Measurements from ENCODE around the gene CERS2.

CERS2 gene, protein sequence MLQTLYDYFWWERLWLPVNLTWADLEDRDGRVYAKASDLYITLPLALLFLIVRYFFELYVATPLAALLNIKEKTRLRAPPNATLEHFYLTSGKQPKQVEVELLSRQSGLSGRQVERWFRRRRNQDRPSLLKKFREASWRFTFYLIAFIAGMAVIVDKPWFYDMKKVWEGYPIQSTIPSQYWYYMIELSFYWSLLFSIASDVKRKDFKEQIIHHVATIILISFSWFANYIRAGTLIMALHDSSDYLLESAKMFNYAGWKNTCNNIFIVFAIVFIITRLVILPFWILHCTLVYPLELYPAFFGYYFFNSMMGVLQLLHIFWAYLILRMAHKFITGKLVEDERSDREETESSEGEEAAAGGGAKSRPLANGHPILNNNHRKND

DNA sequence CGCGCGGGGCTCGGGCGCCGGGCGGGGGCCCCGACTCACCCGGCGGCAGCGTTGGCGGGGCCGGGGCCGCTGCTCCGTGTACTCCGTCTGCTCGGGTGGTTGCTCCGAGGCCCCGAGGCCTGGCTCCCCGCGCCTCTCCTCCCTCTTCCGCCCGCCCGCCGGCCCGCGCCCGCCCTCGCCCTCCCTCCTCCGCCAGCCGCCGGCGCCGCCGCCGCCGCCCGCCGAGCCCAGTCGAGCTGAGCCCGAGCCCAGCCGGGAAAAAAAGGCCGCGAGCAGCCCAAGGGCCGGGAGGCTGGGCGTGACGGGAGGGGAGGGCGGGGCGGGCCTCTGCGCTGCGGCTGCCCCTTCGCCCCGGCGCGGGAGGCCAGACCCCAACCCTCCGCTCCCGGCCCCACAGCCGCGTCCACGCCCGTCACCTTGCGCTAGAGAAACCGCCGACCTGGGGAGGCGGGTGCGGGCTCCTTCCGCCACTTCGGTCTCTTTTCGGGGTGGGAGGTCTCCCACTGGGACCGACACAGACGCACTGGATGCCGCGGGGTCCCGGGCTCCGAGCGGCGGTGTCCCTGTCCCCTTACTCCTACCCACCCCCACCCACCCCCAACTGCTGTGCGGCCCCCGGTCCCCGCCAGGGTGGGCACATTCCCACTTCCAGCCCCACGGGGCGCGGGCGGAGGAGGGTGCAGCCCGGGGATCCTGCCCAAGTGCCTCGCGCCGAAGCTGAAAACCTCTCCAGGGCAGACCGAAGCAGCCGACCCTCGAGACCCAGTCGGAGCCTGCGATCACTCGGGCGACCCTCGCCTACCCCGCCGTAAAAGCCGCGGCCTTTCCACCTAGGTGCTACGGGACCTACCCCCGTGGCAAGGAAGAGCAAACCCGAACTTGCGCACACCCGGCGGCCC lies at the start of gene CERS2:
Gene CERS2 (minus strand): TSS at position 256 of the 899 bp plus-strand sequence. CDS start 5,745 bp downstream, outside the sequence.
- DNase-seq: peak; percentile 71

DNA sequence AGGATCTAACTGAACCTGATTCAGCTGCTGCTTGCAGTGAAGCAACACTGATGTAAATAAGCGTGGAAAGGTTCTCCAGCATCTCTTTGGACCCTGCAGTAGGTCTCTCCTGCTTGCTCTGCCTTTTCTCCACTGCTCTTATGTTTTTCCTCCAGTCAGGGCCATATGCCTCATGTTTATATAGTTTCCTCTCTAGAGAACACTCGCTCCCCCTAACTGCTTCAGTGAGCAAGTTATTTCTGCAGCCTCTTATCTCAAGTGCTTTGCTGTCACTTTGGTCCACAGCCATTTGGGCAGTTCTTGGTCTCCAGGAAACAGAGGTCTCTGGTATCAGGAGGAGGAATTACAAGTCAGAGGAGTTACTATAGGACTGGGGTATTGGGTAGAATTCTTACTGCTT lies 38.9 kb upstream of the CERS2 start:
- DNase-seq: no peak

- DNase-seq: no peak
Measured at GRCh38 chr1:151012684-151013471, 38.2 kb upstream of the CERS2 start.

DNA sequence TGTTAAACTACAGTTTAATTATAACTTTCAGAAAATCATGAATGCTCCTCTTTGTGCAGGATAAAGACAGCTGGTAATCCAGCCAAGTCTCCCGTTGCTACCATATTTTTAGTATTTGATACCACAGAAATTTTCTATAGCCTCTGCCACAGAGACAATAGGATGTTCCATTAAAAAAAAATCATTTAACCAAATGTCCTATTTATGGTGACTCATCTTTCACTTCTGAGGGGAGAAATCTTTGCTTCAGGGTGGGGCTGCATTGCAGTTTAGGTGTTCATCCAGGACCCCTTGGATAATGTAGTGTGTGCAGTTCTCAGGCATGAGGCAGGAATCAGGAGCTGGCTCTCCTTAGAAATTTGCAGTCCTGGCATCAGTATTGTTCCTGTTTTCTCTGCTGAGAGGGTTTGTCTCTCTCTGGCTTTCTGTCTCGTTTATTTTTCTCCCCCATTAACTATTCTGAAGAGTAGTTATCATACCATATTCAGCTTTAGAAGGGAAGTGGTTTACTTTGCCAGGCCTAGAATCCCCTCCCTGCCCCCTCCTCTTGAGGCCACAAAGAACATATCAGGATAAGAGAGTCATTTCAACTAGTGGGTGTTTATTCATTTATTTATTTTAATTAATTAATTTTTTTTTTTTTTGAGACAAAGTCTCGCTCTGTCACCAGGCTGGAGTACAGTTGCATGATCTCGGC lies 36.7 kb upstream of the CERS2 start:
- no peak for DNase-seq

- no peak for DNase-seq
Measured at GRCh38 chr1:151010346-151010726, 35.7 kb upstream of the CERS2 start.

DNA sequence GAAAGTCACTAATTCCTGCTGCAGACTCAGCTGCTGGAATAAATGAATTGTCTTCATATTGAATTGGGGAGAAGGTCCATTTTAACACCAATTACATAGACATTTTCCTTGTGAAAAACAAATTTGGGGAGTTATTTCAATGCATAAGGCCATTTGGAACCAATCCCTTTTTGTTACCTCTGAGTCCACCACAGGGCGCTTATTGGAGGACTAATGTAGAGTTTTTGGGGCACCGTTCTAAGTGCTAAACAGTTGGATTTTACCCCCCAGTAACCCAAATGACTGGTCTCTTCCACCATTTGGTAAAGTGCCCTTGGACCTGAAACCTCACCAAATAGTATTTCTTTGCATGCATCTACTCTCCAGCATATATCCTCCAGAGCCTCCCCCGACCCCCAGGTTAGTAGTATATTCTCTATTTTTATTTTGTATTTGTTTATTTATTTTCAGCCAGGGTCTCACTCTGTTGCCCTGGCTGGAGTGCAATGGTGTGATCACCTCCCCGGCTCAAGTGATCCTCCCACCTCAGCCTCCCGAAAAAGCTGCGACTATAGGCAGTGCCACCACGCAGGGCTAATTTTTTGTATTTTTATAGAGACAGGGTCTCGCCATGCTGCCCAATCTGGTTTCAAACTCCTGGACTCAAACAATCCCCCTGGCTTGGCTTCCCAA lies 35.2 kb upstream of the CERS2 start:
- no peak for DNase-seq

DNA sequence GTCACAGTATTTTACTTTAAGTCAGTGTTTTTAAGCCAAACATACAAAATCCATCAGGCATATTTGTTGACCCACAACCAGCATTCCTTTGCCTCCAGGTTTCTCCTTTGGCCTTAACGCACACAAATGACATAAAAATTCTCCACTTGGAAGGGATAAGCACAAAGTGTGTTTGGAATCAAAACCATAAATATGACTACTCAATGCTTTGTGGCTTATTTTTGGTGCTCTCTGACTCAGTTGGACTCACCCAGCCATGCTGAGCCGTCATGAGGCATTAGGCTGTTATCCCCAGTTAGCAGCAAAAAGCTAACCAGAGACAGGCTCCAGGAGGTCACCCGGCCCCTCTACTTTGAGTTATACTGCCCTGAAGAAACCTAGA lies 34.6 kb upstream of the CERS2 start:
- no peak for DNase-seq

- peak; percentile 95 for DNase-seq
Measured at GRCh38 chr1:151008244-151009205, 33.9 kb upstream of the CERS2 start, which contains the start of gene PRUNE1. Gene PRUNE1, plus strand, starts transcription at chr1:151008449. Its CDS starts 184 bp downstream, at chr1:151008633.

GRCh38 chr1:151007853-151008243 lies 33.2 kb upstream of the CERS2 start:
- DNase-seq: no peak

DNA sequence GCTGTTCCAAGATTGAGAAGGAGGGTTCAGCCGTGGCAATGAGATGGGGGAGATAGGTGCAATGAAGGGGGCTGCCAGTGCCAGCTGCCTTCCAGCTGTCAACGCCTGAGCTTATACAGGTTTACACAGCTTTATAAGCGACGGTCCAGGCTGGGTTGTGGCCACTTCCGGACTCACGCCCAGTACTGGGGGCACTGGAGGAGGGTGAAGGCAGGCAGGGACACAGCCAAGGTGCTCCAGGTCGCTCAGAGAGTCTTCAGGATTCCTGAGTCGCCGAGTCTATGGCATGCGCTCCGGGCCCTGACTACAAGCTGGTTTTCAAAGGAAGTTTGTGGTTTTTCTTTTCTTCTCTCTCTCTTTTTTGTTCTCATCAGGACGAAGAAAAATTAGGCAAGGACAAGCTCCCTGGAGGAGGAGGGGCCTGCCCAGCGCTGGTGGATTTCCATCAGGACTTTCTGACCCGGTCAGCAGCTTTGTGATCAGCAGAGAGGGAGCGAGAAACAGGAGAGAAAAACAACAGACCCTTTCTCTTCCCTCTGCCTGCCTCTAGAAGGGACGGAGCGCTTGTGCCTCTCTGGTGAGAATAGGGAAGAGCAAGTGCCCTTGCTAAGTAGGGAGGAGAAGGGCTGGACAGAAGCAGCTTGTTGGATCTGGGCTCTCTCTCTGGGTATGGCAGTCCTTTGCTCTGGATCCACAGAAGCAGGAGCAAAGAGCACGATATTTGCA lies 31.9 kb upstream of the CERS2 start, which contains the start of gene MINDY1:
Gene MINDY1 (minus strand): TSS at position 576 of the 726 bp plus-strand sequence. CDS start 4,285 bp downstream, outside the sequence.
- DNase-seq: peak; percentile 40

DNA sequence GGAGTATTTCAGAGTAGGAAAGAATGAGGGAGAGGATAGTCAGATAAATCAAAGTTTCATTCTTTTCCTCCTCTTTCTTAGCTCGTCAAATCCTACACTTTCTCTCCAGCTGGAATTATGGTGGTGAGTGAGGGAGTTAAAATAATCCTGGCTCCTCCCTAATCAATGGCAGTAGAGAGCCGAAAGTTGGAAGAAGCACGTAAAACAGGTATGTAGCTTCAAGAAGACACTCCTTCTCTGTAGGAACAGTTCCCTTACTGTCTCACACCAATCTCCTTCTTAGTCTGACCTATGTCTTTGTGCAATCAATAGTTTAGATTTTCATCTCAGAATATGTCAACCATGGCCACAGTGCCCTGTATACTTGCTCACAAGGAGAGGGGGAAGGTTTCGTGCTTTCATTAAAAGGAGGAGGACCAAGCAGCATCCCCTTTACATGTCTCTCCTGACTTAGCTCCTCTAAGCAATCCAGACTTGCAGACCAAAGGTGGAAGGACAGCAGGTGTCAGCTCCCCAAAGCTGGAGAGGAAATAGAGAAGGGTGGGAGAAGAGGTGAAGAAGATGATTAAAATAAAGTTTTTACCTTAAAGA lies 31.2 kb upstream of the CERS2 start:
- no peak for DNase-seq

DNA sequence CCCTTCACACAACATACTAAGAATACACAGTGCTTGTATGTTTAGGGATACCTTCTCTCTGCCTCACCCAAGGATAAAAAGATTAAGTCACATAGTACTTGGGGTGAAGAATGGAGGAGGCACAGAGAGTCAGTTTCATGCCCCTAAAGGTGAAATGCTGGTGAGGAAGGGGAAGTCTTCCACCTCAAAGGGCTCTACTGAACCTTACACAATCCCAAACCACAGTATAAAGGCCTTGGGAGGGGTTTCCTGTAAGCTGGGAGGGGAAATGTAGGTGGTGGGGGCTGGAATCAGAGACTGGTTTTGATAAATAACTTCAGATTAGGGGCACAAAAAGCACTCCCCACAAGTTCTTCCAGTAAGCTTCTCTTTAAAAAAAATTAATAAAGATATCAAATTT lies 28.5 kb upstream of the CERS2 start:
- DNase-seq: no peak

- no peak for DNase-seq
Measured at GRCh38 chr1:151002611-151003010, 28.0 kb upstream of the CERS2 start.

GRCh38 chr1:151002051-151002450 lies 27.4 kb upstream of the CERS2 start:
- no peak for DNase-seq

GRCh38 chr1:151001602-151002001 lies 27.0 kb upstream of the CERS2 start:
- no peak for DNase-seq

GRCh38 chr1:151000408-151000807 lies 25.8 kb upstream of the CERS2 start:
- no peak for DNase-seq

GRCh38 chr1:150999926-151000325 lies 25.3 kb upstream of the CERS2 start:
- DNase-seq: no peak

DNA sequence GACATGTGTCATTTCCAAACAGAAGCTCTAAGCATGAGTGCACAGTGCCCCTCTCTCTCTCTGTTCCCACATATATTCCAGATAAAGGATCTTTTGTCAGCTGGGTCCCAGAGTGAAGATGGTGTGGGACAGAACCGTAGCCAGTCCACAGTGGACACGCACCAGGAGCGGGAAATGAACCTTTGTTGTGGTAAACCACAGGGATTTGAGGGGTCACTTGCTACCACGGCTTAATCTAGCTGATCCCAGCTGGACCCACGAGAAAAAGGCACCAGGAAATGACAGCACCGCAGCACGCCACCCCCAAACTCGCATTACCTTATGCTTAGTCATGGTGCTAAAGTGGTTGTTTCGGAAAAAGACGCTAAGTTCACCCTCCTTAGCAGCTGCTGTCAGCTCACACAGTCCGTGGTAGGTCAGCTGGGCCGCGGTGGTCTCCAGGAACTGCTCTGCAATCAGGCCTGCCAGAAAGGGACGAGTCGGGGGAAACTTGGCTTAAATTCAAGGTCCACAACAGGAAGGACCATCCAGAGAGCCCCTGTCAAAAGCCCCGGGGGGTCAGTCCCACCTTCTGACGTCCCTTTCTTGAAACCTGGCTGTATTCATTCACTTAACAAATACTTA lies 24.5 kb upstream of the CERS2 start:
- DNase-seq: no peak

DNA sequence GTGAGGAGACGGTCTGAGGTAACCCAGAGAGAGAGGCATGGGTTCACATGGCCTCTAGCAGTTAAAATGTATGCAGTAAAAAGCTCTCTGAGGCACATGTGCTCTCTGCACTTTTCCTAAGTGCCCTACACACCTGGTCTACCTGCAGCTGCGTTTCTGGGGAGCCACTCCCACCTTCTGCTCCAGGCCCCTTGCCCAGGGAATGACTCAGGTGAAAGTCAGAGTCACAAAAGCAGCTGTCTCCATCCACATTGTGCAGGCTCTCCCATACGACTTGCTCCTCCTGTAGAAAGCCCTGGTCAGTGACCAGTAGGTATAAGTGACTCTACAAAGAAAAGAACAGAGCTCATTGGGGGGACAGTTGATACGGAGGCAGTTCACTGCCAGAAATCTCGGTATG lies 23.3 kb upstream of the CERS2 start:
- DNase-seq: no peak
